NCI-H1417 (cell line): ENCODE measurements around the gene ZC3H6.
A peak's percentile ranks its signal among the peaks of the same experiment; 100 is the strongest.
"Not testable (repeated sequence)": the region's sequence is repeated elsewhere in the genome, so short reads cannot be mapped to it uniquely, and the experiment has no call there.

Experiments used
- DNase-seq, 3 experiments: peaks; one replicate each; lab custom pipeline; 2025; lab: John Stamatoyannopoulos, UW

The ZC3H6 gene

DNA sequence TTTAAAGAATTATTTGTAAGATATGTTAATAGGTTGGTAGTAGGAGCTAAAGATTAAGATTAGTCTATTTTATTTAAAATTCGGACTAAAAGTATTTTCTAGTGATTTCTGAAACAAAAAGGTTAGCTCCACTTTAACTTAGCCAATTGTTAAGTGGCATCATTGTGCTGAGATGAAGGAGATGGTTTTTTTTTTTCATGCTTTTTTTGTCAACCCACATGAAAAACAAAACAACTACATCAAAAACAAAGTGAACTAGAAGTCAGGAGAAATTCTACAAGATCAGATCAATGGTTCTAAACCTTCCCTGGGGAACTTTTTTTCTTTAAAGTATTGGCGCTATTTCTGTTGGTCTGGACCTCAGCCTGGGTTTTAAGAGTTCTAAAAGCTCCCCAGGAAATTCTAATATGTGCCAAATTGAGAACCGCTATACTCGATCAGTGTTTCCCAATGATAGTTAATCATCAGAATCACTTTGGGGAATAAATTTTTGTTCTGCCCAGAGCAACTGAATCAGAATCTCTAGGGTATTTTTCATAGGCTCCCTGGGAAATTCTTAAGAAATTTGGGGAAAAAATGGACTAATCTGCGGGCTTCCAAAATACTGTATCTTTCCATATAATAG lies 2.3 kb downstream of the ZC3H6 start:
- DNase-seq: no peak

DNA sequence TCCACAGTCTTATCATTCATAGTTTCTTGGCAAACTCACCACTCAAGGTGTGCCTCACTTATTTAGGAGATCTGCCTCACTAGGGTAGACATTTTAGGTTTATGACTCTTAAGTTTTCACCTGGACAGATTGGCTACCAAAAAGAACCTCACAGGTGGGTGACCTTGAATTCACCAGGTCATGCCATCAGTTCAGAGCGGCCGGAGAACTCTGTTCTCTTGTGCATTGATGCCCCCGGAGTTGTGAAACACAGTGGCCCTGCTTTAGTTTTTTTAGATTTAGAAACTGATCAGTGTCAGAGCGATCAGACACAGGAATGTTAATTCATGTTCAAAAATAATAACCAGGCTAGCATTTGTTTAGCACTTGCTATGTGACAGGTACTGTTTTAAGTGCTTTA lies 6.7 kb downstream of the ZC3H6 start:
- not testable (repeated sequence) for DNase-seq

DNA sequence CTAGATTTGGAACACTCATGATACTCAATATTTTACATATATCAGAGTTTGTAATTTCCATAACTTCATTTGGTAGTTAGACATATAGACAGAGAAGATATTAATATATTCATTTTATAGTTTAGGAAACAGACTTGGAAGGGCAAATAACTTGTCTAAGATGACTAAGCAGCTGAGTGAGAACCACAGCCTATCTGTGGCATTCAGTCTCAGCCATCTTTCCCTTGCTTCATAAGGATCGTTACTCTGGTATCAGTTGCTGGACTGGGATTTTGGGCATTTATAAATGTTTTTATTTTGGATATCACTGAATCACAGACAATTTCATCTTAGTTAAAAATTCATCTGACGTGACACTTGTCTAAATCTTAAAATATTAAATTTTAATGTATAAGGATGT lies 8.1 kb downstream of the ZC3H6 start:
- not testable (repeated sequence) for DNase-seq

DNA sequence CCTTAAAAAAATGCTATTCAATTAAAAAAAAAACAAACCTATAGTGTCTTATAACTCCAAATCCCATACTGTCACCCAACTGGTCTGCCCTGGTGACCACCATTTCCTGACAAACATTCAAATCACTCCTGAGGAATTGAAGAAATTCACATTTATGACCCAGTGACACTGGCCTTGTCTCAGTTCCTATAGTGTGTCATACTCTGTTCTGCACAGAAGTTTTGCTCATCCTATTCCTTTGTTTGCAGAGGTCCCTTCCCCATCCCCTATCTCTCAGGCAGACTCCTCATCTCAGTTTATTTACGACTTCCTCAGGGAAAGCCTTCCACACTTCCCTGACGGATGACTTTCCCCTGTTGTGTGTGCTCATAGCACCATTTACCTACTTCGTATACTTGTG lies 14.7 kb downstream of the ZC3H6 start:
- DNase-seq: no peak

DNA sequence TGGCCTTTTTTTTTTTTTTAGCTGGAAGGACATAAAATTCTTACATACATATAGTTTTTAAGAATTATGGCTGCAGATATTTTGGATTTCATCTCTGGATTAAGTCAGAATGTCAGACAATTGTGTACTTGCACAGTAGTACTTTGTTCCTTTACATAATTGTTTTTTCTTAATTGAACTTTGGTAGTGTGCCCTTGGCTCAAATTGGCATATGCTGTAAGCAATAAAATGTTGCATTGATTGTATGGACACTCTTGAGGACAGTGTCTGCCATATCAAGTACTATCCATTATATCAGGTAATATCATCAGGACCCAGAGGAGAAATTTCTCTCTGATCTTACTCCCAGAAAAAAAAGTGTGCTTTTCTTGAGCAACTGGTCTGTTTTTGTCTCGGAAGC lies 15.3 kb downstream of the ZC3H6 start:
- DNase-seq: no peak

DNA sequence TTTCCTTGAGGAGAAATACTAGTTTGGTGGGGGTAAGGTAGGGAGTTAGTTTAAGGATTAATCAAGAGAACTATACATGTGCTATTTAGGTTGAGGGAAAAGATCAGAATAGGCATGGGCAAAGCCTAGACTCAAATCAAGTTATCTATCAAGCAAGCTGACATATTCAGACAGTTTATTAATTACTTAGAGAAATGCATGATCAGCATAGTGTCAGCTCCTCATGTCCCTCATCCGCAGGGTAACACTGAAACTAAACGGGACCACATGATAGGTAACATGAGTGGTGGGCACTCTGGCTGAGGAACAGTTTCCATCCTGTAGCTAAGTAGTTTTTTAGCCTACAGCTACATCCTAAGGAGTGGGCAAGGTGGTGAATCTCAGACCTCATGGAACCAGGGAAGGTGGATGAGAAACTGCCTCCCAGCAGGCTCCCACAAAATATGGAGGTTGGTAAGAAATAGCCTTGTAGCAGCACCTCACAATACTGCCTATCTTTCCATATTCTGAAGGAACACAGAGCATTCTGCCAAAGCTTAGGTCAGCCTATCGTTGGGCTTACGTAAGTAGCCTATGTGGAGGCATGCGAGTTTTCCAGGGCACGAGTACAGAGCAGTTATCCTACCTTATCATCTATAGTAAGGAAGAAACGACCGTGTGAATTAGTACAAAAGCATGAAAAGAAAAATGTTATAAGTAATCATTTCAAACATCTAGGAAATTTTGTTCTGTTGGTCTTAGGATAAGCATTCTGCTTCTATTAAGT lies 18.4 kb downstream of the ZC3H6 start:
- no peak for DNase-seq

DNA sequence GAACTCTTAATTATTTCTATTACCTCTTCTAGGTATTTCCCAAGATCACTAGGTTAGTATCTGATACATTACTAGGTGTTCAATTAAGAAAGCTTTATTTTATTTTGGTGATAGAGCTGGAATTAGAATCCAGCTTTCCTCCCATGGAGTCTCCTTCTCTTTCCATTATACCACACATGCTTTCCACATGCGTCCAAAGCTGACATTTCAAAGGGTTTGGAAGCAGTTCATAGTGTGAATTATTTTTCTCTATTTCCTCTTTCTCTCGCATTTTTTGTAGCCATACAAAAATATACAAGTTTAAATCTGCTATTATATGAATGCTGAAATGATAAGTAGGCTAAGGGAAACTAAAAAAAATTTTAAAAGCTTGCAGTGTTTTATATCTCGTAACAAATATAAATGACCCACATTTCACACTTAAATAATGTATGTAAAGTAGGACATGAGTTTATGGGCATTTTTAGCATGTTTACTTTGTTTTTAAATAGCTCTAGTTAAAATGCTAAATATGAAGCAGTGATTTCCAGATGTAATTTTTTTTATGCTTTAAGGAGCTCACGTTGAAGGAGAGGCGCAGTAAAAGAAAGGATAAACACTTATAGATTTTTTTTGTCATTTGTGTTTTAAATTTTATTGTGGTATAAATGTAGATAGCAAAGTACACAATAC lies 20.1 kb downstream of the ZC3H6 start:
- DNase-seq: no peak

DNA sequence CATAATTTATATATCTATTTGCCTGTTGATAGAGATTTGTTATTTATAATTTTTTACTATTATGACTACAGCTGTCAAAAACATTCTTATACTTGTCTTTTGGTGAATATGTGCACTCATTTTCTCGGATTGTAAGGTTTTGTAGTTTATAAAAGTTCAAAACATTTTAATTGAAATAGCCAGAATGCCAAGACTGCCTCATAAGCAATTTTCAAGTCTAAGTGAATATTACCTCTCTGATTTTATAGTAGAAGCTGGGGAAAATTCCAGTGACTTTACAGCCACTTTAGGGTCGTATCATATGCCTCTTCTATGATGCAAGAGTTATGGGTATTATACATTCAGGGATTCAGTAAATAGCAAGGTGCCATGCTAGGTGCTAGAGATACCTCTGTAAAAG lies 21.0 kb downstream of the ZC3H6 start:
- no peak for DNase-seq

DNA sequence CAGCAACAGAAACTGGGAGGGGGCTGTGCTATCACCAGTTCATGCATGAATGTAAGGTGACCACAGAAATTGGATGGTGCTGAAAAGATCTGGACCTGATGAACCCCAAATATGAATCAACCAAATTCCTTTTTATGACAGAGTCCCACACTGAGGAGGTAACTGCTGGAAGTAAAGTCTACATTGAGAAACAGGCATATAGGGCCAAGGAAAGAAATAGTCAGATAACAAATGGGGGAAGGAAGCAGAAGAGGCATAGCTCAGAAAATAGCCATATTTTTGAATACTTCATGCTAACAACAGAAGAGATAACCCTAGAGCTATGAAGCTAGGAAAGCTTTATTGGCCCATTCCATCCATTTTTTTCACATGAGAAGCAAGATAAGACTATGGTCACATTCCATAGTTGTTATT lies 25.8 kb downstream of the ZC3H6 start:
- no peak for DNase-seq

DNA sequence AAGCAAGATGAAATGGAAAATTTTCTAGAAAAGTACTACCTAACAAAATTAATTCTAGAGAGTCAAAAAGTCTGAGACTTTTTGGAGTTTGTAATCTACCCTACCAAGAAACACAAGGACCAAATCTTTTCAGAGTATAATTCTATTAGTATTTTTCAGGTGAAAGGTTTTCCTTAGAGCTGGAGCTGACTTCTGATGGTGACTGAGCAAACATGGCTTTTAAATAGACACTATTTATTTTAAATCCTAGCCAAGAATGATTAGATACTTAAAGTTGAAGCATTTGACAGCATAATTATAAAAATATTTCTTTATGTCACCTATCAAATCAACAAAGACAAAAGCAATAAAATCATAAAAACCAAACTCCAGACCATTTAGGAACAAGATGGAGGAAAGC lies 26.6 kb downstream of the ZC3H6 start:
- DNase-seq: peak in 1 of 3 experiments; percentile 3

DNA sequence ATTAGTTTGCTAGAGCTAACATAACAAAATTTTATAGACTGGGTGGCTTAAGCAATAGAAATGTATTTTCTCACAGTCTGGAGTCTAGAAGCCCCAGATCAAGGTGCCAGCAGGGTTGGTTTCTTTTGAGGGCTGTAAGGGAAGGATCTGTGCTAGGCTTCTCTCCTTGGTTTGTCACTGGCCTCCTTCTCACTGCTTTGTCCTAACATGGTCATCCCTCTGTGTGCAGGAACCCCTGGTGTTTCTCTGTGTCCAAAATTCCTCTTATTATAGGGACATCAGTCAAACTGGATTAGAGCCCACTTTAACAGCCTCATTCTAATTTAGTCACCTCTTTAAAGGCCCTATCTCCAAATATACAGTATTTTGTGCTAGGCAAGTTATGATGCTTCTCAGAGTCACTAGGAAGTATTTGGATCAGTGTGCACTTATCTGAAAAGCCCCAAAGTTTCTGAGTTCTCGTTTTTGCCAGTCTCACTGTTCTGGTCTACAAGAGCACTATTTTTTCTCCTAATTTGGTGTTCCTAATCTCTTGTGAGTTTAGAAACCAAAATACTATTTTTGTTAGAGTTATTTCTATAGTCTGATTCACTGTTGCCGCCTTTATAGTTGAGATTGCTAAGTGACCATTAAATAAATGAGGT lies 29.0 kb downstream of the ZC3H6 start:
- no peak for DNase-seq

DNA sequence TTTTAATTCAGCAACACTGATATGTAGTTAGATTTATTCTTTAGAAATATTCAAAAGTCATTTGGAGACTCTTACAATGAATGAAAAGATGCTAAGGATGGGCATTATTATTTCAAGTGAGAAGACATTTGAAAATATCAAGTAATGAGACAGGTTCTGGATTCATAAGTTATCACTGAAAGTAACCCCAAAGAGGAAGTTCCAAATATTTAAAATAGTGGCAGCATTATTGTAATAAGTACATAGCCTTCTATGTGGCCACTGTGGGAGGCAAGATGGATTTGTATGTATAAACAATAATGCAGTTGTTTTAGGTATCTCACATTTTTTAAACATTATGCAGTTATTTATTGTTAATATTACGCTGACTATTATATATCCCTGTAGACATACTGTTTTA lies 29.7 kb downstream of the ZC3H6 start:
- no peak for DNase-seq

DNA sequence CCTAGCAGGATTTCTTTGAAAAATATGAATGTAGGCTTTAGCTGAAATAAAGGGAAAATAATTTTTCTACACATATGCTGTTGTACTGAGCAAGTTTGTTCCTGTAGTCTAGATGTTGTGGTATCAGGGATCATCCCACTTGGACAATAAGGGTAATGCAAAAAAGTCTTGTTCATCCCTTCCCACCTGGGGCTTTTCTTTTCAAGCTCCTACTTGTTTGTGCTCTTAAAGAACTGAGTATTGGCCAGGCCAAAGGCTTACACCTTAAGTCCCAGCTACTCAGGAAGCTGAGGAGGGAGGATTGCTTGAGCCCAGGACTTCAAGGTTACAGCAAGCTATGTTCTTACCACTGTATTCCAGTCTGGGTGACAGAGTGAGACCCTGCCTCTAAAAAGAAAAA lies 35.5 kb downstream of the ZC3H6 start:
- DNase-seq: no peak

DNA sequence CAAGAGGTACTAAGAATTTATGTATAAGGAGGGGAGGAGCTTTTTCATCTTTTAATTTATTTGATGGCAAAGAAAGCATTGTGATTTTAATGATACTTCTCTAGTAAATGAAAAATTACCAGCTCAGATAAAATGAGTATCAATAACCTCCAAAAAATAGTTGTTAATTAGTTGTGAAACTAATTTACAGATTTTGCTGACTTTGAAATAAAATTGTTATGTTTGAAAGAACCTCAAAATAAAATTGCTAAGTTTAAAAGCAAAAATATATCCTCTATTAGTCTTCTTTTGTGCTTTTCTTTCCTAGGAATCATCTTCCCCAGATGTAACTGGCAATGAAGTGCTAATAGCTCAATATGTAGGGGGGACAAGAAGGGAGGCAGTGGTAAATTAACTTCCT lies 36.5 kb downstream of the ZC3H6 start:
- no peak for DNase-seq

DNA sequence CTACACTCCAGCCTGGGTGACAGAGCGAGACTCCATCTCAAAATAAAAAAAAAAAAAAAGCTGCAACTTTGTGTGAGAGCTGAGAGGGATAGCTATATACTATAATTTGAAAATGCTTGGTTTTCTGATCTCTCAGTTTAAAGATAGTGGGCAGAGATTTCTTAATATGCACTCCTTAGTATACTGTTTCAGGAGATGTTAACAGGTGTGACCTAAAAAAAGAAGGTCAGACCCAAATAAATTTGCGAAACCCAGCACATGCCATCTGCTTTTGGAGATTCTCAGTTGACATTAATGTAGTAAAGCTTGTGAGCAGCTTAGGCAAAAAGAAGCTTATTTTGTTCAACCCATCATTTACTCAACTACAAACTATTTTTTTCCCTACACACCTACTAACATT lies 37.4 kb downstream of the ZC3H6 start:
- no peak for DNase-seq

DNA sequence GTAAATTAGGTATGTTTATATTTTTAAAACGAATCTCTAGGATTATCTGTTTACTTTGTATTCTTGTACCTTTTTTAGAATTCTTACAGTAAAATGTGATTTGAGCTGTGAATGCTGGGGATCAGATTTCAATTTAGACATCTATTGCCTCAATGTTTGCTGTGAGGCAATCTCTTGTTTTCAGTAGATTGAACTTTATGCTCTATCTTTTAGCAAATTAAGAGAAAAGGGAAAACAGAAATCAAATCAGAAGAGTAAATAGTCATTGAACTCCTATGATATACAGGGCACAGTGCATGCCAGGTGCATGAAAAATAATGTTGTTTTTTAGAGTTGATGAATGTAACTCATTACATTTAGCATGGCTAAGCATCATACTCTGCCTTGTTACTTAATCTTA lies 39.5 kb downstream of the ZC3H6 start:
- no peak for DNase-seq

DNA sequence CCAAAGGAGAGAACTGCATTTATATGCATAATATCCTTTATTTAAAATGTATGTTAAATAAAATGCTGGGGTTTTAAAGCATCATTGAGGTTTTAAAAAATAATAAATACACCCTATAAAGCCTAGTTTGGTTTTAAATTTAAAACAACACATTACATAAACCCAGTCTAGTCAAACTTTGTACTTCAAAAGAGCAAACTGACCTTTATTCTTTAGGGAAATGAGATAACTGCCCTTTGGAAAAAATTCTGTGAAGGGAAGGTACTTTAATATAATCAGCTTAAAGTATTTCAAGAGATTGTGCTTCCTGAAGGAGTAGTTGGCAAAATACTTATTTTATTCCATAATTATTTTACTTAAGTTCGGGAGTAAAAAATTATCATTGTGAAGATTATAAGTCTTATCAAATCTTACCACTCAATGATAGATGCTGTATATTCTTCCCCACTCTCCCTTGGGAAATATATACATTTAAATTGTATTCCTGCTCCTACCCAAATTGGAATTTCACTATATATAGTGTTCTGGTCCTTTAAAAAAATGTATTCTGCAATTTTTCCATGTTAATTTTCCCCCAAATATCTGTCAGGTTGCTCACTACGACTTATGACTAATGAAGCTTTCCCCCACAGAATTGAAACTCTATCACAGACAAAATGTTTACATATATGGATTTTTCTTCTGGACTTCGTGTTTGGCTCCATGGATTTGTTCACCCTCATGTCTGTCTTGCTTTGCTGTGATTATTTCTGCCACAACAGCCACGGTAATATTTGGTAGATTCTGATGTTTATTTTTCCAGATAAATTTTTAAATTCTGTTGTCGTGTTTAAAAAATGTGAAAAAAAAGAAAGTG lies 42.1 kb downstream of the ZC3H6 start:
- DNase-seq: no peak

DNA sequence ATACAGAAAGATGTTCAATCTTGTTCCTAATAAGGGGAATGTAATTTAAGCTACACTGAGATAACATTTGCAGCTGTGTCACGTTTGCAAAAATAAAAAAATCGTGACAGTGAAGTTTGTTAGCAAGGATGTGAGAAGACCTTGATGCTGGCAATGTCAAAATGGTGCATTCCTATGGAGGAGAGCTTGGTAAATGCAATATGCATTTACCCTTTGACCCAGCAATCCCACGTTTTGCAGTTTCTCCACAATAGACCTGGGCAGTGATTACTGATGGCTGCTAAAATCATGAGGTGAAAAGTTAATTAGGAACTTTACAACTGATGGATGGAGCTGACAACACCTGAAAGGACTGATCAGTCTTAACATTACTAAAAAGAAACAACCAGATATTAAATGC lies 43.1 kb downstream of the ZC3H6 start:
- no peak for DNase-seq

DNA sequence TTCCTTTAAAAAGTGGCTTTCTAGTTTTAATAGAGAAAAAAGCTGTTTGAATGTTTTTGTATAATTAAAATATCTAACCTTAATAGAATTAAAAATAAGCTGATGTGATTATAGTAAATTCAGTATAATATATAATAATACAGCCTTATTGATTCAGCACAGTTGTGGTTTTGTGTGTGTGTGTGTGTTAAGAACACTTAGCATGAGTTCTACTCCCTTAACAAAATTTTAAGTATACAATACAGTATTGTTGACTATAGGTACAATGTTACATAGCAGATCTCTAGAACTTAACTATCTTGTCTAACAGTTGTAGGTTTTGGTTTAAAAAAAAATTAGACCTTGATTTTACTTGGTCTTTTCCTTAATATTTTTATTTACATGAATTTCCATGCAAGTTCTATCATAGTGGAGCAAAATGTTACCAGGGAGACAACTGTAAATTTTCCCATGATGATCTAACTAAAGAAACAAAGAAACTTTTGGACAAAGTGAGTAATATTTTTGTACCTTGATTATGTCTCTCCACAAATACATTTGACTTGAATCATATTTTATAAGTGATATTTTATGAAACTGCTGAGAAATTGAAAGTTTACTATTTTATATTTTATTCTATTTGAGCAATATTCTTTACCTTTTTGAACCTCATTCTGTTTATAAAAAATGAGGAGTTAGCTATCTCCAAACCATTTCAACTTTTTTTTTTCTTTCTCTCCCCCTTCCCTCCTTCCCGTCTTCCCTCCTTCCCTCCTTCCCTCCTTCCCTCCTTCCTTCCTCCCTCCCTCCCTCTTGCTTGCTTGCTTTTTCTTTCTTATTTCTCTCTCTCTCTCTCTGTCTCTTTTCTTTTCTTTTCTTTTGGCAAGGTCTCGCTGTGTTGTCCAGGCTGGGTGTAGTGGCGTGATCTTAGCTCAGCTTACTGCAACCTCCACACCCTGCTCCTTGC lies 46.3 kb downstream of the ZC3H6 start:
- DNase-seq: no peak

DNA sequence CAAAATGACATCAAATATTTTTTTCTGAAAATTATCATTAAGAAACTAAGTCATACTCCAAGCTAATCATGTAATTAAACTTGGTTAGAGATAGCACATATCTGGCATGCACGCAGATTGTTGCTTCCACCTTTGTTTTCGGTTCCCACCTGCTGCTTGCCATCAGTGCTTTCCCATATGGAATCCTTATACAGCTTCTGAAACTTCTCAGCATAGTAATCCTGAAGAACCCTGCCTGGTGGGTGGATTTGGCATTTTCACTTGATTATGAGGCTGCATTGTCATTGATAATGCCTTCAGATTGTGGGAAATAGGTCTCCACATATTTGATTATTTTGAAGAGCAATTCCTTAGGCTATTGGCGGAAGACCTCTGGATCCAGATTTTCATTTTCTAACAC lies 47.5 kb downstream of the ZC3H6 start:
- no peak for DNase-seq
